K562 (cell line): ENCODE results near the gene NSMCE1. TPM values are rescaled to one million over a fixed set of nuclear protein-coding genes. Genes with fewer than 3 reads are reported as not detected.

Experiments used
- BCOR ChIP-seq: fragments of 450-650 bp; IDR thresholded peaks from 2 replicates; pipeline ENCODE4 v1.6.1; 2016
- CXXC5 ChIP-seq: fragments of 250-450 bp; sonication (Bioruptor Pico); IDR thresholded peaks from 2 replicates; pipeline ENCODE4 v1.8.0; 2022; ENCODE audit warnings: inconsistent platforms, mild to moderate bottlenecking, moderate library complexity
- DNMT1 ChIP-seq: fragments of 450-650 bp; IDR thresholded peaks from 2 replicates; pipeline ENCODE4 v1.6.1; 2016; ENCODE audit warnings: antibody characterized with exemption, mild to moderate bottlenecking
- DPF2 ChIP-seq: fragments of 450-650 bp; IDR thresholded peaks from 2 replicates; pipeline ENCODE4 v1.6.1; 2016
- JUN ChIP-seq, 2 experiments: sonication (generic) in 1 of 2; formaldehyde crosslinking in 1 of 2; IDR thresholded peaks; 2 replicates each; pipeline versions ENCODE4 v1.6.1 to v1.8.0; 2012 to 2022; ENCODE audit warnings: borderline replicate concordance in 2 of 2, mild to moderate bottlenecking in 2 of 2, improper control_type of control experiment in 1 of 2, low read depth in 1 of 2, low read length in 1 of 2, missing genetic modification reagents in 1 of 2
- KDM1A ChIP-seq, 2 experiments: fragments of 450-650 bp; IDR thresholded peaks; 2 replicates each; pipeline ENCODE4 v1.6.1; 2016; ENCODE audit warnings: mild to moderate bottlenecking in 2 of 2
- L3MBTL2 ChIP-seq: fragments of 450-650 bp; IDR thresholded peaks from 2 replicates; pipeline ENCODE4 v1.6.1; 2016; ENCODE audit warnings: mild to moderate bottlenecking, moderate library complexity
- MCM2 ChIP-seq: fragments of 450-650 bp; IDR thresholded peaks from 2 replicates; pipeline ENCODE4 v1.6.1; 2017; ENCODE audit warnings: low read depth, mild to moderate bottlenecking
- MXI1 ChIP-seq: IDR thresholded peaks from 2 replicates; pipeline ENCODE4 v1.6.1; 2011; ENCODE audit warnings: low read depth, mild to moderate bottlenecking, improper control_type of control experiment, low read length
- NR1H2 ChIP-seq: sonication (generic); formaldehyde crosslinking; IDR thresholded peaks from 2 replicates; pipeline ENCODE4 v1.4.0; 2020; ENCODE audit warnings: mild to moderate bottlenecking, missing genetic modification reagents
- RBM39 ChIP-seq: fragments of 200-400 bp; formaldehyde crosslinking; optimal IDR thresholded peaks from 2 replicates; pipeline ENCODE3; 2018; ENCODE audit warnings: low read depth, low read length
- SETDB1 ChIP-seq: IDR thresholded peaks from one replicate; pipeline ENCODE4 v1.6.1; 2012; ENCODE audit warnings: low read length, control low read depth, inconsistent platforms
- SMARCE1 ChIP-seq: fragments of 450-650 bp; IDR thresholded peaks from 2 replicates; pipeline ENCODE4 v1.7.1; 2016; ENCODE audit warnings: mild to moderate bottlenecking
- TEAD4 ChIP-seq, 2 experiments: sonication (generic) in 1 of 2; formaldehyde crosslinking in 1 of 2; IDR thresholded peaks; 2 replicates each; pipeline versions ENCODE4 v1.6.1 to v1.8.0; 2012 to 2022; ENCODE audit warnings: borderline replicate concordance in 1 of 2, inconsistent platforms in 1 of 2, low read length in 1 of 2, mild to moderate bottlenecking in 1 of 2, missing genetic modification reagents in 1 of 2
- ZMIZ1 ChIP-seq, 2 experiments: fragments of 150-350 bp in 1 of 2; IDR thresholded peaks; 2 replicates each; pipeline ENCODE4 v1.6.1; 2012 to 2016; ENCODE audit warnings: low read depth in 2 of 2, low read length in 2 of 2, mild to moderate bottlenecking in 1 of 2, moderate library complexity in 1 of 2
- polyA plus RNA-seq, 8 experiments: library from polyadenylated mRNA; depleted of rRNA in 4 of 8; stranded (reverse) in 5 of 8; unstranded in 3 of 8; fragments of >200 nt; fragmentation: Nextera tagmentation in 2 of 8; fragmentation: Illumina TruSeq in 1 of 8; extraction: Ambion mirVana in 2 of 8; extraction: Trizol in 1 of 8; gene quantifications; 2 replicates each; pipeline versions ENCODE4 v1.2.1 to v1.2.3, GENCODE V29; 2011 to 2014; ENCODE audit warnings: inconsistent platforms in 1 of 8, missing spikeins in 1 of 8
- total RNA-seq, 7 experiments: library from RNA; depleted of rRNA in 6 of 7; stranded (reverse); fragments of >200 nt in 6 of 7; fragmentation: Illumina TruSeq in 2 of 7; extraction: Trizol in 2 of 7; gene quantifications; 2 replicates each; pipeline versions ENCODE4 v1.2.1 to v1.2.3, GENCODE V29; 2011 to 2021; ENCODE audit warnings: low replicate concordance in 1 of 7
- TF ChIP-seq, protein P1 (sequence below): fragments of 450-650 bp; formaldehyde crosslinking; IDR thresholded peaks from 2 replicates; pipeline ENCODE4 v1.4.0; 2020; ENCODE audit warnings: mild to moderate bottlenecking, moderate library complexity
- TF ChIP-seq, protein P2 (sequence below): sonication (generic); formaldehyde crosslinking; IDR thresholded peaks from 2 replicates; pipeline ENCODE4 v1.8.0; 2022; ENCODE audit warnings: mild to moderate bottlenecking, missing genetic modification reagents

NSMCE1 gene
- total and polyA plus RNA-seq, 9 of the 15 experiments (the other 6 are each of a cell fraction or from before 2014, with no cell fraction given) = 52.1 to 163 (median 61.5) TPM

GRCh38 chr16:27235055-27235937 is 33.3 kb downstream of the NSMCE1 start (continued):
- TF ChIP-seq, protein P1, sequence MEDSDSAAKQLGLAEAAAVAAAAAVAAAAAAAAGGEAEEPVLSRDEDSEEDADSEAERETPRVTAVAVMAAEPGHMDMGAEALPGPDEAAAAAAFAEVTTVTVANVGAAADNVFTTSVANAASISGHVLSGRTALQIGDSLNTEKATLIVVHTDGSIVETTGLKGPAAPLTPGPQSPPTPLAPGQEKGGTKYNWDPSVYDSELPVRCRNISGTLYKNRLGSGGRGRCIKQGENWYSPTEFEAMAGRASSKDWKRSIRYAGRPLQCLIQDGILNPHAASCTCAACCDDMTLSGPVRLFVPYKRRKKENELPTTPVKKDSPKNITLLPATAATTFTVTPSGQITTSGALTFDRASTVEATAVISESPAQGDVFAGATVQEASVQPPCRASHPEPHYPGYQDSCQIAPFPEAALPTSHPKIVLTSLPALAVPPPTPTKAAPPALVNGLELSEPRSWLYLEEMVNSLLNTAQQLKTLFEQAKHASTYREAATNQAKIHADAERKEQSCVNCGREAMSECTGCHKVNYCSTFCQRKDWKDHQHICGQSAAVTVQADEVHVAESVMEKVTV (CRISPR knock-in tag) = peak; percentile 69; the same call in 1 of the 2 replicates
- TF ChIP-seq DNMT1 (no peak), L3MBTL2 (peak; percentile 91), DPF2 (peak; percentile 80), SETDB1 (peak; percentile 45), BCOR (0 out of 2 replicates have a peak, but pooled peaks have one; percentile 27), ZMIZ1 (IDR thresholded peaks at IDR 0.05; ENCODE audit: low read depth in 2 of 2, low read length in 2 of 2) (0 out of 4 replicates have a peak, but pooled peaks of 1 of the 2 experiments have one; percentile 14), NR1H2 (no peak), CXXC5 (CRISPR knock-in tag) (peak; percentile 91), JUN (IDR thresholded peaks at IDR 0.05; ENCODE audit: borderline replicate concordance, low read depth, low read length) (peak; percentile 68), JUN (CRISPR knock-in tag; IDR thresholded peaks at IDR 0.05; ENCODE audit: borderline replicate concordance) (no peak), TEAD4 (IDR thresholded peaks at IDR 0.05; ENCODE audit: low read length) (peak; percentile 15; the same call in 1 of the 2 replicates), TEAD4 (CRISPR knock-in tag; IDR thresholded peaks at IDR 0.05; ENCODE audit: borderline replicate concordance) (no peak), MXI1 (peak; percentile 65; the same call in 1 of the 2 replicates), MCM2 (no peak), KDM1A (IDR thresholded peaks at IDR 0.05) (peak in 1 of 2 experiments; percentile 59; a peak in 2 of 4 replicates), RBM39 (peak; percentile 28), SMARCE1 (peak; percentile 61)
- TF ChIP-seq, protein P2, sequence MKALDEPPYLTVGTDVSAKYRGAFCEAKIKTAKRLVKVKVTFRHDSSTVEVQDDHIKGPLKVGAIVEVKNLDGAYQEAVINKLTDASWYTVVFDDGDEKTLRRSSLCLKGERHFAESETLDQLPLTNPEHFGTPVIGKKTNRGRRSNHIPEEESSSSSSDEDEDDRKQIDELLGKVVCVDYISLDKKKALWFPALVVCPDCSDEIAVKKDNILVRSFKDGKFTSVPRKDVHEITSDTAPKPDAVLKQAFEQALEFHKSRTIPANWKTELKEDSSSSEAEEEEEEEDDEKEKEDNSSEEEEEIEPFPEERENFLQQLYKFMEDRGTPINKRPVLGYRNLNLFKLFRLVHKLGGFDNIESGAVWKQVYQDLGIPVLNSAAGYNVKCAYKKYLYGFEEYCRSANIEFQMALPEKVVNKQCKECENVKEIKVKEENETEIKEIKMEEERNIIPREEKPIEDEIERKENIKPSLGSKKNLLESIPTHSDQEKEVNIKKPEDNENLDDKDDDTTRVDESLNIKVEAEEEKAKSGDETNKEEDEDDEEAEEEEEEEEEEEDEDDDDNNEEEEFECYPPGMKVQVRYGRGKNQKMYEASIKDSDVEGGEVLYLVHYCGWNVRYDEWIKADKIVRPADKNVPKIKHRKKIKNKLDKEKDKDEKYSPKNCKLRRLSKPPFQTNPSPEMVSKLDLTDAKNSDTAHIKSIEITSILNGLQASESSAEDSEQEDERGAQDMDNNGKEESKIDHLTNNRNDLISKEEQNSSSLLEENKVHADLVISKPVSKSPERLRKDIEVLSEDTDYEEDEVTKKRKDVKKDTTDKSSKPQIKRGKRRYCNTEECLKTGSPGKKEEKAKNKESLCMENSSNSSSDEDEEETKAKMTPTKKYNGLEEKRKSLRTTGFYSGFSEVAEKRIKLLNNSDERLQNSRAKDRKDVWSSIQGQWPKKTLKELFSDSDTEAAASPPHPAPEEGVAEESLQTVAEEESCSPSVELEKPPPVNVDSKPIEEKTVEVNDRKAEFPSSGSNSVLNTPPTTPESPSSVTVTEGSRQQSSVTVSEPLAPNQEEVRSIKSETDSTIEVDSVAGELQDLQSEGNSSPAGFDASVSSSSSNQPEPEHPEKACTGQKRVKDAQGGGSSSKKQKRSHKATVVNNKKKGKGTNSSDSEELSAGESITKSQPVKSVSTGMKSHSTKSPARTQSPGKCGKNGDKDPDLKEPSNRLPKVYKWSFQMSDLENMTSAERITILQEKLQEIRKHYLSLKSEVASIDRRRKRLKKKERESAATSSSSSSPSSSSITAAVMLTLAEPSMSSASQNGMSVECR (CRISPR knock-in tag) = 0 out of 2 replicates have a peak, but pooled peaks have one; percentile 58
